GM12878 (cell line): ENCODE measurements around the gene POC1B. TPM values are rescaled to one million over a fixed set of nuclear protein-coding genes. Genes with fewer than 3 reads are reported as not detected.

Experiments
- ATAC-seq: fragments of 200-7000 bp; cut with Tn5 transposase; 3 replicates; pipeline ENCODE4 v1.9.1; 2020; ENCODE audit warnings: mild to moderate bottlenecking, moderate library complexity
- Bru-seq: library from RNA; stranded (reverse); fragments of 400-500 nt; gene quantifications from one replicate; lab custom pipeline; 2021; lab: Mats Ljungman, UMichigan
- BruChase-seq, 2 experiments: library from RNA; stranded (reverse); fragments of 400-500 nt; gene quantifications; one replicate each; lab custom pipeline; 2021; lab: Mats Ljungman, UMichigan
- BruUV-seq: library from RNA; stranded (reverse); fragments of 400-500 nt; replicated peaks from 2 replicates; lab custom pipeline; 2021; lab: Mats Ljungman, UMichigan
- CTCF ChIA-PET: fragments of 300-600 bp; sonication (Branson Sonifier 250); formaldehyde crosslinking; extraction: SDS; loops from one replicate; lab custom pipeline; 2021; ENCODE audit warnings: inconsistent platforms; lab: Yijun Ruan, JAX
- POLR2A ChIA-PET: fragments of 350-600 bp; formaldehyde crosslinking; extraction: SDS; loops from one replicate; lab custom pipeline; 2021; ENCODE audit warnings: inconsistent platforms; lab: Charles Lee
- RAD21 ChIA-PET: fragments of 300-600 bp; sonication (Branson Sonifier 250); formaldehyde crosslinking; loops from one replicate; lab custom pipeline; 2023; ENCODE audit warnings: antibody characterized with exemption; ENCODE audit not compliant: unreplicated experiment; lab: Charles Lee
- SMC1A ChIA-PET: fragments of 300-600 bp; sonication (Branson Sonifier 250); formaldehyde crosslinking; loops from one replicate; lab custom pipeline; 2023; ENCODE audit not compliant: unreplicated experiment, uncharacterized antibody; lab: Charles Lee
- DNase-seq: peaks from one replicate; pipeline ENCODE4 v3.0.0-alpha.2; 2011; ENCODE audit warnings: low read depth, low spot score
- FAIRE-seq: peaks from 3 replicates; lab custom pipeline; 2011; peaks lifted over from hg19 to GRCh38; lab: Jason Lieb, UNC
- H2AFZ ChIP-seq: 2 replicates; pipeline ENCODE4 v1.6.0; 2011; ENCODE audit warnings: low read depth, low read length, control low read depth; ENCODE audit not compliant: control insufficient read depth
- H3K27ac ChIP-seq: 2 replicates; pipeline ENCODE4 v1.5.1; 2011; ENCODE audit warnings: control low read depth; ENCODE audit not compliant: control insufficient read depth, insufficient read depth
- H3K27me3 ChIP-seq, 2 experiments: replicated peaks in 1 of 2; 2 replicates each; pipeline versions ENCODE4 v1.6.0 to v1.6.1; 2011; ENCODE audit warnings: low read length in 1 of 2; ENCODE audit not compliant: control insufficient read depth in 2 of 2, insufficient read depth in 2 of 2
- H3K36me3 ChIP-seq, 2 experiments: 2 replicates each; pipeline ENCODE4 v1.5.1; 2011; ENCODE audit warnings: low read length in 1 of 2; ENCODE audit not compliant: control insufficient read depth in 2 of 2, insufficient read depth in 2 of 2
- H3K4me1 ChIP-seq: 2 replicates; pipeline ENCODE4 v1.6.1; 2011; ENCODE audit warnings: mild to moderate bottlenecking, low read length, moderate library complexity, mixed read lengths; ENCODE audit not compliant: control insufficient read depth, insufficient read depth
- H3K4me2 ChIP-seq: 2 replicates; pipeline ENCODE4 v1.6.0; 2011; ENCODE audit warnings: control low read depth; ENCODE audit not compliant: control insufficient read depth, insufficient read depth
- H3K4me3 ChIP-seq: fragments of 200-600 bp; sonication (generic); 2 replicates; pipeline ENCODE4 v1.5.1; 2016
- H3K79me2 ChIP-seq: 2 replicates; pipeline ENCODE4 v1.6.0; 2011; ENCODE audit warnings: low read length; ENCODE audit not compliant: control insufficient read depth, insufficient read depth
- H3K9ac ChIP-seq: 2 replicates; pipeline ENCODE4 v1.8.0; 2011; ENCODE audit warnings: low read length, control low read depth, mixed read lengths; ENCODE audit not compliant: control insufficient read depth, insufficient read depth
- H3K9me3 ChIP-seq: replicated peaks from 3 replicates; pipeline ENCODE4 v1.5.1; 2011; ENCODE audit warnings: mild to moderate bottlenecking, low read length; ENCODE audit not compliant: control insufficient read depth, insufficient read depth
- H4K20me1 ChIP-seq: 2 replicates; pipeline ENCODE4 v1.6.0; 2011; ENCODE audit not compliant: control insufficient read depth, insufficient read depth
- IRF5 ChIP-seq: fragments of 450-650 bp; IDR thresholded peaks from 2 replicates; pipeline ENCODE4 v1.6.1; 2017; ENCODE audit warnings: borderline replicate concordance
- LARP7 ChIP-seq: fragments of 450-650 bp; IDR thresholded peaks from 2 replicates; pipeline ENCODE4 v1.6.1; 2017; ENCODE audit warnings: mild to moderate bottlenecking
- MEF2B ChIP-seq: fragments of 450-650 bp; IDR thresholded peaks from 2 replicates; pipeline ENCODE4 v1.6.1; 2018; ENCODE audit warnings: mild to moderate bottlenecking, moderate library complexity; ENCODE audit not compliant: partially characterized antibody, poor library complexity, severe bottlenecking
- PAX8 ChIP-seq: fragments of 450-650 bp; IDR thresholded peaks from 2 replicates; pipeline ENCODE4 v1.6.1; 2017; ENCODE audit warnings: mild to moderate bottlenecking, moderate library complexity
- POLR2A ChIP-seq: IDR thresholded peaks from 2 replicates; pipeline ENCODE4 v1.6.1; 2011; ENCODE audit warnings: low read depth, mild to moderate bottlenecking, low read length
- RAD21 ChIP-seq: IDR thresholded peaks from 2 replicates; pipeline ENCODE4 v1.6.1; 2011; ENCODE audit warnings: mild to moderate bottlenecking, low read depth, low read length, moderate library complexity; ENCODE audit not compliant: insufficient read depth
- RUNX3 ChIP-seq: IDR thresholded peaks from 2 replicates; pipeline ENCODE4 v1.6.1; 2012; ENCODE audit warnings: low read length, inconsistent platforms
- SIN3A ChIP-seq: IDR thresholded peaks from 2 replicates; pipeline ENCODE4 v1.6.1; 2012; ENCODE audit warnings: low read depth, low read length, improper control_type of control experiment
- USF2 ChIP-seq: IDR thresholded peaks from 2 replicates; pipeline ENCODE4 v1.6.1; 2011; ENCODE audit warnings: low read depth, low read length, improper control_type of control experiment, borderline replicate concordance
- ZBTB40 ChIP-seq: fragments of 450-650 bp; IDR thresholded peaks from 2 replicates; pipeline ENCODE4 v1.6.1; 2016; ENCODE audit warnings: mild to moderate bottlenecking, moderate library complexity, borderline replicate concordance
- WGBS: methylation state at CpG from one replicate; pipeline ENCODE4 v1.1.6; 2016; ENCODE audit warnings: low lambda C conversion rate; ENCODE audit not compliant: insufficient replicate concordance, insufficient coverage; ENCODE audit errors: missing lambda C conversion rate; 5-methylcytosine and 5-hydroxymethylcytosine counted together
- in situ Hi-C: fragments of 300-500 bp; cut with MboI; formaldehyde crosslinking; loops from 9 replicates; pipeline ENCODE4 v1.14.3; 2018; ENCODE audit warnings: mixed read lengths
- intact Hi-C: fragments of 100-400 bp; cut with micrococcal nuclease; formaldehyde crosslinking; loops from one replicate; pipeline ENCODE4 v1.14.2; 2022; ENCODE audit not compliant: unreplicated experiment
- long read RNA-seq, 2 experiments: library from polyadenylated mRNA; unstranded; transcript quantifications; one replicate each; pipeline ENCODE4 v2.0.0, GENCODE V29; 2019 to 2020
- polyA minus RNA-seq, 3 experiments: library from RNA; depleted of rRNA, polyadenylated mRNA; stranded (reverse); fragments of >200 nt; gene quantifications; 2 replicates each; pipeline ENCODE4 v1.2.3, GENCODE V29; 2011
- polyA plus RNA-seq, 11 experiments: library from polyadenylated mRNA; depleted of rRNA in 4 of 11; unstranded in 6 of 11; stranded (reverse) in 5 of 11; fragments of >200 nt; fragmentation: Nextera tagmentation in 4 of 11; fragmentation: Illumina TruSeq in 1 of 11; extraction: Ambion mirVana in 4 of 11; extraction: Trizol in 1 of 11; gene quantifications; 1 replicate in 1 of 11; 2 replicates in 10 of 11; pipeline versions ENCODE4 v1.2.1 to v1.2.3, GENCODE V29; 2011 to 2016; ENCODE audit warnings: inconsistent platforms in 2 of 11, missing spikeins in 2 of 11, low read depth in 1 of 11
- total RNA-seq, 4 experiments: library from RNA; depleted of rRNA in 3 of 4; stranded (reverse); fragments of >200 nt in 3 of 4; fragmentation: Illumina TruSeq in 1 of 4; extraction: Trizol in 1 of 4; gene quantifications; 2 replicates each; pipeline versions ENCODE4 v1.2.1 to v1.2.3, GENCODE V29; 2013 to 2021

Gene POC1B
- 57.1 and 57.4 TPM in 2 replicates for total RNA-seq (2013; cell fraction: nucleolus; rRNA removed)
- total RNA-seq (2014; rRNA removed), result 10.8 and 14.5 TPM in 2 replicates
- 11.6 and 16.9 TPM in 2 replicates for total RNA-seq (2014; rRNA removed; fragmentation: Illumina TruSeq; extraction: Trizol)
- total RNA-seq (2021), result 8.6 and 11.1 TPM in 2 replicates
- polyA plus RNA-seq (2011; ENCODE audit: low read depth), result 4.0 TPM
- polyA plus RNA-seq (2011; rRNA removed), result 16.7 and 26.5 TPM in 2 replicates
- polyA plus RNA-seq (2011; cell fraction: cytosol; rRNA removed), result 6.8 and 7.1 TPM in 2 replicates
- 8.1 and 10.5 TPM in 2 replicates for polyA plus RNA-seq (2011; cell fraction: nucleus; rRNA removed)
- polyA plus RNA-seq (2012), result 8.7 and 11.3 TPM in 2 replicates
- polyA plus RNA-seq (2014; fragmentation: Illumina TruSeq; extraction: Trizol), result 12.6 and 16.6 TPM in 2 replicates
- polyA plus RNA-seq (2014; fragmentation: Nextera tagmentation; extraction: Ambion mirVana), result 1 to 10 TPM; 4.4 to 6.3 TPM
- polyA plus RNA-seq (2014; rRNA removed), result 5.8 and 9.0 TPM in 2 replicates
- polyA plus RNA-seq (2016; fragmentation: Nextera tagmentation; extraction: Ambion mirVana), result 10 to 100 TPM; 17.4 to 17.8 TPM
- polyA minus RNA-seq (2011; rRNA and poly(A)+ RNA removed), result 23.5 and 30.6 TPM in 2 replicates
- 4.7 and 8.3 TPM in 2 replicates for polyA minus RNA-seq (2011; cell fraction: cytosol; rRNA and poly(A)+ RNA removed)
- 16.4 and 21.6 TPM in 2 replicates for polyA minus RNA-seq (2011; cell fraction: nucleus; rRNA and poly(A)+ RNA removed)
- Bru-seq, nascent RNA, result percentile 65 among the genes with signal in this experiment
- percentile 70 among the genes with signal in this experiment for BruChase-seq, experiment 1, labeled RNA remaining after a 6-hour chase
- percentile 72 among the genes with signal in this experiment for BruChase-seq, experiment 2, labeled RNA remaining after a 2-hour chase
- long read RNA-seq, experiment 1, partial matches to known transcripts, result 1 of 8 reads
- long read RNA-seq, experiment 1, other reads (novel, unspliced or antisense), result 5 of 8 reads
- long read RNA-seq, experiment 2, partial matches to known transcripts, result 7 of 17 reads
- long read RNA-seq, experiment 2, other reads (novel, unspliced or antisense), result 7 of 17 reads

- Histone ChIP-seq H2AFZ (peak within 1 kb of the TSS; percentile 100), H3K4me3 (peak within 1 kb of the TSS; percentile 96), H3K27ac (peak within 1 kb of the TSS; percentile 82), H3K9me3 (no peaks in the 10 kb centered on the region), H3K79me2 (peaks cover 14% of the 10 kb centered on the region), H3K9ac (peak within 1 kb of the TSS; percentile 71), H3K4me1 (peaks cover 14% of the 10 kb centered on the region), H3K36me3 (no peaks in the 10 kb centered on the region), H3K4me2 (peak within 1 kb of the TSS; percentile 89), H4K20me1 (no peaks in the 10 kb centered on the region), H3K27me3 (no peaks in the 10 kb centered on the region)
- intact Hi-C loops, result loop anchor here (1.0 to 10.0 kb wide), 5 partner anchors 56 to 1381 kb away; partner anchors contain the start of genes CEP290 and TMTC3
- WGBS, result 1% methylated on average over 39 of the region's 39 CpGs
- FAIRE-seq (peak; percentile 94), DNase-seq (peak; percentile 56), ATAC-seq (peak; percentile 83)
- no TSS peak for BruUV-seq
- RAD21 ChIA-PET, result interaction anchor here (1.3 to 2.6 kb wide), 2 partner anchors 58 to 508 kb away, joined by 3 to 11 read pairs; no protein-coding TSS in a partner anchor
- SMC1A ChIA-PET, result interaction anchor here (0.9 to 7.5 kb wide), 6 partner anchors 11 to 638 kb away, joined by 3 to 70 read pairs (median 3); no protein-coding TSS in a partner anchor
- in situ Hi-C loops, result loop anchor here (5.0 kb wide), 2 partner anchors 54 to 509 kb away; no protein-coding TSS in a partner anchor
- POLR2A ChIA-PET, result interaction anchor here (1.0 to 1.5 kb wide), 3 partner anchors 29 to 60 kb away, joined by 3 read pairs; no protein-coding TSS in a partner anchor
- CTCF ChIA-PET, result interaction anchor here (0.5 to 11.4 kb wide), 8 partner anchors 11 to 577 kb away, joined by 3 to 176 read pairs (median 5); no protein-coding TSS in a partner anchor
- TF ChIP-seq USF2, result no peak; the same call in 1 of the 2 replicates
- 0 out of 2 replicates have a peak, but pooled peaks have one; percentile 72 for TF ChIP-seq PAX8
- TF ChIP-seq POLR2A, result peak; percentile 53
- TF ChIP-seq ZBTB40, result peak; percentile 92
- TF ChIP-seq SIN3A, result peak; percentile 91
- TF ChIP-seq LARP7, result no peak; the same call in 1 of the 2 replicates
- peak; percentile 54; the same call in 1 of the 2 replicates for TF ChIP-seq RUNX3
- TF ChIP-seq IRF5, result no peak
- TF ChIP-seq RAD21, result no peak
- TF ChIP-seq MEF2B, result peak; percentile 26
Measured at GRCh38 chr12:89525824-89526770, at the start of gene POC1B. TSS of gene POC1B (minus strand) at chr12:89526047. CDS start at chr12:89525895, 152 bp downstream.
